Measurements from ENCODE around the gene CNOT4. TPM values are rescaled to one million over a fixed set of nuclear protein-coding genes. Genes with fewer than 3 reads are reported as not detected.

CNOT4 gene
- total RNA-seq, 4 donors from 2014 or later, result 19.2 to 33.4 (median 21.6) TPM

GRCh38 chr7:135414208-135414607 is 95.7 kb downstream of the CNOT4 start:
- no peak for TF ChIP-seq CTCF (IDR thresholded peaks at IDR 0.05; ENCODE audit: low read depth)

GRCh38 chr7:135411098-135411497 is 98.8 kb downstream of the CNOT4 start:
- TF ChIP-seq CTCF (IDR thresholded peaks at IDR 0.05; ENCODE audit: low read depth), result no peak

- no peak for TF ChIP-seq CTCF (IDR thresholded peaks at IDR 0.05; ENCODE audit: low read depth)
Observed at GRCh38 chr7:135410543-135410942, 99.4 kb downstream of the CNOT4 start.

GRCh38 chr7:135409845-135410542 is 99.9 kb downstream of the CNOT4 start:
- TF ChIP-seq CTCF (IDR thresholded peaks at IDR 0.05; ENCODE audit: low read depth), result no peak

GRCh38 chr7:135407884-135408283 is 102.0 kb downstream of the CNOT4 start:
- TF ChIP-seq CTCF (IDR thresholded peaks at IDR 0.05; ENCODE audit: low read depth), result no peak

- no peak for TF ChIP-seq CTCF (IDR thresholded peaks at IDR 0.05; ENCODE audit: low read depth)
Observed at GRCh38 chr7:135406918-135407317, 103.0 kb downstream of the CNOT4 start.

- no peak for TF ChIP-seq CTCF (IDR thresholded peaks at IDR 0.05; ENCODE audit: low read depth)
Observed at GRCh38 chr7:135405969-135406368, 103.9 kb downstream of the CNOT4 start.

All from subcutaneous adipose tissue (tissue), 4 donors.